HG02981 (cell line): Measurements from ENCODE around the gene BLTP1.
"Not testable (repeated sequence)": the region's sequence is repeated elsewhere in the genome, so short reads cannot be mapped to it uniquely, and the experiment has no call there.

ENCODE experiments used
- ATAC-seq: cut with Tn5 transposase; IDR thresholded peaks from one replicate; pipeline ENCODE4 v1.9.1; 2021; ENCODE audit warnings: mild to moderate bottlenecking, moderate library complexity; ENCODE audit not compliant: unreplicated experiment

Gene BLTP1

GRCh38 chr4:122151982-122152710 lies at the start of gene BLTP1:
BLTP1 (plus strand) TSS chr4:122152331; CDS start chr4:122170648, 18,317 bp downstream.
- peak; percentile 96 for ATAC-seq

GRCh38 chr4:122104184-122104583 lies 47.9 kb upstream of the BLTP1 start:
- ATAC-seq = no peak

- ATAC-seq = no peak
These were observed 44.5 kb upstream of the BLTP1 start for GRCh38 chr4:122107680-122108079.

- ATAC-seq = not testable (repeated sequence)
These were observed 41.8 kb upstream of the BLTP1 start for GRCh38 chr4:122110304-122110703.

- ATAC-seq = no peak
These were observed 34.4 kb upstream of the BLTP1 start for GRCh38 chr4:122117743-122118142.

- no peak for ATAC-seq
These were observed 33.9 kb upstream of the BLTP1 start for GRCh38 chr4:122118243-122118642.

GRCh38 chr4:122119739-122120138 lies 32.4 kb upstream of the BLTP1 start:
- ATAC-seq = no peak

- no peak for ATAC-seq
These were observed 30.5 kb upstream of the BLTP1 start for GRCh38 chr4:122121593-122121992.

- ATAC-seq = no peak
These were observed 30.0 kb upstream of the BLTP1 start for GRCh38 chr4:122122083-122122482.

GRCh38 chr4:122129061-122129460 lies 23.1 kb upstream of the BLTP1 start:
- no peak for ATAC-seq

- ATAC-seq = peak; percentile 78
These were observed 20.5 kb upstream of the BLTP1 start for GRCh38 chr4:122131562-122132157.

- no peak for ATAC-seq
These were observed 19.2 kb upstream of the BLTP1 start for GRCh38 chr4:122132891-122133290.

GRCh38 chr4:122139139-122139538 lies 13.0 kb upstream of the BLTP1 start:
- ATAC-seq = no peak

- no peak for ATAC-seq
These were observed 11.3 kb upstream of the BLTP1 start for GRCh38 chr4:122140834-122141233.

- ATAC-seq = no peak
These were observed 9.4 kb upstream of the BLTP1 start for GRCh38 chr4:122142687-122143086.

GRCh38 chr4:122146652-122147051 lies 5.5 kb upstream of the BLTP1 start:
- no peak for ATAC-seq

GRCh38 chr4:122150931-122151330 lies 1.2 kb upstream of the BLTP1 start:
- ATAC-seq = no peak

GRCh38 chr4:122152711-122153226 lies 638 bp downstream of the BLTP1 start:
- peak; percentile 29 for ATAC-seq

GRCh38 chr4:122156819-122157218 lies 4.7 kb downstream of the BLTP1 start:
- no peak for ATAC-seq

GRCh38 chr4:122163301-122163700 lies 11.2 kb downstream of the BLTP1 start:
- ATAC-seq = no peak

- ATAC-seq = no peak
These were observed 11.6 kb downstream of the BLTP1 start for GRCh38 chr4:122163767-122164166.

GRCh38 chr4:122167369-122167768 lies 15.2 kb downstream of the BLTP1 start:
- ATAC-seq = no peak
